ENCODE measurements around the gene SHLD3. TPM values are rescaled to one million over a fixed set of nuclear protein-coding genes. Genes with fewer than 3 reads are reported as not detected.
"Not testable (repeated sequence)": the region's sequence is repeated elsewhere in the genome, so short reads cannot be mapped to it uniquely, and the experiment has no call there.

SHLD3 gene
- total RNA-seq, 1 donor from 2014 or later = 4.0 TPM

- Mint-ChIP-seq H3K36me3 (ENCODE audit: insufficient read depth) (peaks cover 9% of the 10 kb centered on the region), H3K9me3 (ENCODE audit: low read depth) (no peaks in the 10 kb centered on the region), H3K27me3 (no peaks in the 10 kb centered on the region), H3K27ac (no peak overlapping the region), H3K4me3 (ENCODE audit: low read depth) (no peak overlapping the region), H3K4me1 (ENCODE audit: low read depth) (peaks cover 4% of the 10 kb centered on the region)
- TF ChIP-seq, protein P1, sequence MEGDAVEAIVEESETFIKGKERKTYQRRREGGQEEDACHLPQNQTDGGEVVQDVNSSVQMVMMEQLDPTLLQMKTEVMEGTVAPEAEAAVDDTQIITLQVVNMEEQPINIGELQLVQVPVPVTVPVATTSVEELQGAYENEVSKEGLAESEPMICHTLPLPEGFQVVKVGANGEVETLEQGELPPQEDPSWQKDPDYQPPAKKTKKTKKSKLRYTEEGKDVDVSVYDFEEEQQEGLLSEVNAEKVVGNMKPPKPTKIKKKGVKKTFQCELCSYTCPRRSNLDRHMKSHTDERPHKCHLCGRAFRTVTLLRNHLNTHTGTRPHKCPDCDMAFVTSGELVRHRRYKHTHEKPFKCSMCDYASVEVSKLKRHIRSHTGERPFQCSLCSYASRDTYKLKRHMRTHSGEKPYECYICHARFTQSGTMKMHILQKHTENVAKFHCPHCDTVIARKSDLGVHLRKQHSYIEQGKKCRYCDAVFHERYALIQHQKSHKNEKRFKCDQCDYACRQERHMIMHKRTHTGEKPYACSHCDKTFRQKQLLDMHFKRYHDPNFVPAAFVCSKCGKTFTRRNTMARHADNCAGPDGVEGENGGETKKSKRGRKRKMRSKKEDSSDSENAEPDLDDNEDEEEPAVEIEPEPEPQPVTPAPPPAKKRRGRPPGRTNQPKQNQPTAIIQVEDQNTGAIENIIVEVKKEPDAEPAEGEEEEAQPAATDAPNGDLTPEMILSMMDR (IDR thresholded peaks at IDR 0.05; ENCODE audit: unreplicated experiment) = no peak
- DNase-seq (ENCODE audit: low spot score, unreplicated experiment) = no peak
Measured at GRCh38 chr5:65654713-65655112, 29.9 kb downstream of the SHLD3 start.

GRCh38 chr5:65663804-65664521 is 39.1 kb downstream of the SHLD3 start:
- TF ChIP-seq, protein P1 (IDR thresholded peaks at IDR 0.05; ENCODE audit: unreplicated experiment) = peak; percentile 53
- DNase-seq (ENCODE audit: low spot score, unreplicated experiment) = no peak
- H3K4me3 Mint-ChIP-seq (ENCODE audit: low read depth) = no peak overlapping the region
- peaks cover 8% of the 10 kb centered on the region for H3K36me3 Mint-ChIP-seq (ENCODE audit: insufficient read depth)
- H3K4me1 Mint-ChIP-seq (ENCODE audit: low read depth) = no peaks in the 10 kb centered on the region
- H3K9me3 Mint-ChIP-seq (ENCODE audit: low read depth) = no peaks in the 10 kb centered on the region
- H3K27me3 Mint-ChIP-seq = no peaks in the 10 kb centered on the region
- H3K27ac Mint-ChIP-seq = peak overlapping the region; percentile 23

- peaks cover 3% of the 10 kb centered on the region for H3K36me3 Mint-ChIP-seq (ENCODE audit: insufficient read depth)
- no peaks in the 10 kb centered on the region for H3K9me3 Mint-ChIP-seq (ENCODE audit: low read depth)
- H3K4me3 Mint-ChIP-seq (ENCODE audit: low read depth) = no peak overlapping the region
- H3K27ac Mint-ChIP-seq = no peak overlapping the region
- H3K27me3 Mint-ChIP-seq = no peaks in the 10 kb centered on the region
- H3K4me1 Mint-ChIP-seq (ENCODE audit: low read depth) = no peaks in the 10 kb centered on the region
- TF ChIP-seq, protein P1 (IDR thresholded peaks at IDR 0.05; ENCODE audit: unreplicated experiment) = no peak
- DNase-seq (ENCODE audit: low spot score, unreplicated experiment) = no peak
Measured at GRCh38 chr5:65668696-65669095, 43.9 kb downstream of the SHLD3 start.

GRCh38 chr5:65672796-65673195 is 48.0 kb downstream of the SHLD3 start:
- Mint-ChIP-seq H3K27ac (no peak overlapping the region), H3K27me3 (no peaks in the 10 kb centered on the region), H3K9me3 (ENCODE audit: low read depth) (no peaks in the 10 kb centered on the region), H3K4me1 (ENCODE audit: low read depth) (no peaks in the 10 kb centered on the region), H3K36me3 (ENCODE audit: insufficient read depth) (peaks cover 2% of the 10 kb centered on the region), H3K4me3 (ENCODE audit: low read depth) (no peak overlapping the region)
- DNase-seq (ENCODE audit: low spot score, unreplicated experiment) = no peak
- TF ChIP-seq, protein P1 (IDR thresholded peaks at IDR 0.05; ENCODE audit: unreplicated experiment) = no peak

- no peak for DNase-seq (ENCODE audit: low spot score, unreplicated experiment)
- no peak overlapping the region for H3K4me3 Mint-ChIP-seq (ENCODE audit: low read depth)
- TF ChIP-seq, protein P1 (IDR thresholded peaks at IDR 0.05; ENCODE audit: unreplicated experiment) = no peak
- H3K4me1 Mint-ChIP-seq (ENCODE audit: low read depth) = no peaks in the 10 kb centered on the region
- H3K27me3 Mint-ChIP-seq = no peaks in the 10 kb centered on the region
- no peak overlapping the region for H3K27ac Mint-ChIP-seq
- no peaks in the 10 kb centered on the region for H3K9me3 Mint-ChIP-seq (ENCODE audit: low read depth)
- H3K36me3 Mint-ChIP-seq (ENCODE audit: insufficient read depth) = peaks cover 3% of the 10 kb centered on the region
Measured at GRCh38 chr5:65674749-65675148, 49.9 kb downstream of the SHLD3 start.

DNA sequence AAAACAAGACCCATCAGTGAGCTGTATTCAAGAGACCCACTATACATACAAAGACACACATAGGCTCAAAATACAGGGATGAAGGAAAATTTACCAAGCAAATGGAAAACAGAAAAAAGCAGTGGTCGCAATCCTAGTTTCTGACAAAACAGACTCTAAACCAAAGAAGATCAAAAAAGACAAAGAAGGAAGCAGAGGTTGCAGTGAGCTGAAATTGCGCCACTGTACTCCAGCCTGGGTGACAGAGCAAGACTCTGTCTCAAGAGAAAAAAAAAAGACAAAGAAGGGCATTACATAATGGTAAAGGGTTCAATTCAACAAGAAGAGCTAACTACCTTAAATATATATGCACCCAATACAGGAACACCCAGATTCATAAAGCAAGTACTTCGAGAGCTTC is 51.2 kb downstream of the SHLD3 start:
- not testable (repeated sequence) for H3K9me3 Mint-ChIP-seq (ENCODE audit: low read depth); H3K4me3 Mint-ChIP-seq (ENCODE audit: low read depth); H3K4me1 Mint-ChIP-seq (ENCODE audit: low read depth); H3K36me3 Mint-ChIP-seq (ENCODE audit: insufficient read depth); DNase-seq (ENCODE audit: low spot score, unreplicated experiment); H3K27ac Mint-ChIP-seq; H3K27me3 Mint-ChIP-seq

Measured in progenitor cell of endocrine pancreas (in vitro differentiated cells).